Stimulated activated CD4-positive, alpha-beta T cell treated with anti-CD3 and anti-CD28 coated beads, Interleukin-15, amount 100 ng/mL, for 1 hour (primary cell): ENCODE data around the gene MUC5AC.

ENCODE experiments used
- DNase-seq, 2 donors: peaks; one replicate each; pipeline ENCODE4 v3.0.0-alpha.2; 2020; ENCODE audit warnings: low read depth in 1 of 2, low spot score in 1 of 2

Gene MUC5AC

DNA sequence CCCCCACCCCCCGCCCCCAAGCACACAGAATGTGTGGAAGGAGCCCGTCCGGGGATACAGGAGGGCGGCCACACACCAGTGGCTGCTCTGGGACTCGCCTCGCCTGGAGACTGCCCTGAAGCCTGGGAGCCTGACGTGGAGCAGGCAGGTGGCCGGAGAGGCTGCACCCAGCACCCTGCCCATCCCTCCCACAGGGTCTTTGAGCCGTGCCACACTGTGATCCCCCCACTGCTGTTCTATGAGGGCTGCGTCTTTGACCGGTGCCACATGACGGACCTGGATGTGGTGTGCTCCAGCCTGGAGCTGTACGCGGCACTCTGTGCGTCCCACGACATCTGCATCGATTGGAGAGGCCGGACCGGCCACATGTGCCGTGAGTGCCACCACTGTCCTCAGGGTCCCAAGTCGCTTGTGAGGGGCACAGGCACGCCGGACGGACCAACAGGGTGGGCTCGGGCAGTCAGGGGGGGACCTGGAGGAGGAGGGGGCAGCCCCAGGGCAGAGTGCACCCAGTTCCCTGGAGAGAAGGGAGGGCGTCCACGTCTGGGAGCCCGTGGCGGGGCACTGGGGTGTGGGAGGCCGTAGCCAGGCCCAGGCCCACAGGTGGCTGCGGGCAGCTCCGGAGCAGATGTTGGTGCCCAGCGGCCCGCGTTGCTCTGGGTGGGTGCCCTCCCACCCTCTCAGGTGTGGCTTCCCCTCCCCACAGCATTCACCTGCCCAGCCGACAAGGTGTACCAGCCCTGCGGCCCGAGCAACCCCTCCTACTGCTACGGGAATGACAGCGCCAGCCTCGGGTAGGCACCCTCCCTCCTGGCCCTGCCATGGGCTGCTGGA is 38.1 kb downstream of the MUC5AC start:
- DNase-seq = no peak

DNA sequence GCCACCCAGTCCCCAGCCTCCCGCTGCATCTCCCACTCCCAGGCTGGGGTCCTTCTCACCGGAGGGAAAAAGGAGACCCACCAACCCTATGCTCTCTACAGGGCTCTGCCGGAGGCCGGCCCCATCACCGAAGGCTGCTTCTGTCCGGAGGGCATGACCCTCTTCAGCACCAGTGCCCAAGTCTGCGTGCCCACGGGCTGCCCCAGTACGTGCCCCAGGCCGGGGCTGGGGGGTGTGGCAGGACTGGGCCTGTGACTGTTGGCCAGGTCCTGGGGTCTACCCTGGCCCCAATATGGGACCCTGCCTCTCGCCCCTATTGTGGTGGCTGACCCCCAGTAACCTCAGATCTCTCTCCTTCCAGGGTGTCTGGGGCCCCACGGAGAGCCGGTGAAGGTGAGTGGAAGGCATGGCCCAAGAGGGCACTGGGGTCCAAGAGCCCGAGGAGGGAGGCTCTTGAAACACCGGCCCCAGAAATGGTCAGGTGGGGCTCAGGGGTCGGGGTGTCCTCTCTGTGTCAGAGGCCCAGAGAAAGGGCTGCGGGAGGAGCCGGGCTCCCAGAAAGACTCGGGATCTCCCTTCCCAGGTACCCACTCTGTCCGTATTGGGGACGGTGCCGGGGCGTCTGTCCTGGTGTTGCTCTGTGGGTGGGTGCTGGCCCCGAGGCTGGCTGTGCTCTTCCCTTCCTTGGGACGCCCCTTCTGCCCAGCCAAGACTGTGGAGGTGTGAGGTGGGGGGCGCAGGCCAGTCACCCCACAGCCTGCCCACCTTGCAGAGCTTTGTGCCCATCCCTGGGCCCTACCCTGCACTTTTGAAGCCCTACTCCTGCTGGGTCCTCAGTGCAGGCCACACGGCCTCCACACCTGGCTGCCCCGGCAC is 39.0 kb downstream of the MUC5AC start:
- no peak for DNase-seq

DNA sequence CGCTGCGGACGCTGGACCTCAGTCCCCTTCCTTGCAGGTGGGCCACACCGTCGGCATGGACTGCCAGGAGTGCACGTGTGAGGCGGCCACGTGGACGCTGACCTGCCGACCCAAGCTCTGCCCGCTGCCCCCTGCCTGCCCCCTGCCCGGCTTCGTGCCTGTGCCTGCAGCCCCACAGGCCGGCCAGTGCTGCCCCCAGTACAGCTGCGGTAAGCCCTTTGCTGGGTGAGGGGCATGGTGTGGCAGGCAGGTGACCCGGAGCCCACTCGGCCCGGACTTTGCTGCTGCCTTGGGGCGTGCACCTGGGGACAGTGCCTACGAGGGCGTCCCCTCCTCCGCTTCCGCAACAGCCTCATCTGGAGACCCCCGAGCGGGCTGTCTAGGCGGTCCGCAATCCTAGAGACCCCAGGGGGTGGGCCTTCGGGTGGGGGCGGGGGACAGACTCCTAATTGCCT is 39.7 kb downstream of the MUC5AC start:
- DNase-seq = no peak

- DNase-seq = no peak
Measured at GRCh38 chr11:1197886-1198560, 40.3 kb downstream of the MUC5AC start.

DNA sequence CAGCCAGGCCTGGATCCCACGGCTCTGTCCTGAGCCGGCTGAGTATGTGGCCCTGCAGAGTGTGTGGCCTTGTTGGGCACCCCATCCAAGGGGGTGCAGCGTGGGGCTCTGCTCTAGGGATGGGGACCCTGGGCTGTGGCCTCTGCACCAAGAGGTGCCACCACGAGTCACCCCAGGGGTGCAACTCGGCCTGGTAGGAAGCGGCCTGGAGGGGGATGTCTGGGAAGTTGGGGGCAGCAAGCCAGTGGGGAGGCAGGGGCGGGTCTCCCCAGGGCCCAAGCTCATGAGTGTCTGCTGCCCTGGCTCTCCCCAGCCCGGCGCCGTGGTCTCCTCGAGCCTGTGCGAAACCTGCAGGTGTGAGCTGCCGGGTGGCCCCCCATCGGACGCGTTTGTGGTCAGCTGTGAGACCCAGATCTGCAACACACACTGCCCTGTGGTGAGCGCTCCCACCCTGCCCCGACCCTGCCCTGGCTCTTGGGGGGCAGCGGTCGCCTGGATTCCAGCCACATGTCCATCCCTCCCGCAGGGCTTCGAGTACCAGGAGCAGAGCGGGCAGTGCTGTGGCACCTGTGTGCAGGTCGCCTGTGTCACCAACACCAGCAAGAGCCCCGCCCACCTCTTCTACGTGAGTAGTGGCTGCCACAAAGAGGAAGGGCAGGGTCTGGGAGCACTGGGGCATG is 40.9 kb downstream of the MUC5AC start:
- DNase-seq = no peak

GRCh38 chr11:1199241-1199750 is 41.5 kb downstream of the MUC5AC start:
- DNase-seq = no peak

GRCh38 chr11:1199751-1200610 is 42.2 kb downstream of the MUC5AC start:
- DNase-seq = no peak

- DNase-seq = no peak
Measured at GRCh38 chr11:1200611-1201191, 42.9 kb downstream of the MUC5AC start.

DNA sequence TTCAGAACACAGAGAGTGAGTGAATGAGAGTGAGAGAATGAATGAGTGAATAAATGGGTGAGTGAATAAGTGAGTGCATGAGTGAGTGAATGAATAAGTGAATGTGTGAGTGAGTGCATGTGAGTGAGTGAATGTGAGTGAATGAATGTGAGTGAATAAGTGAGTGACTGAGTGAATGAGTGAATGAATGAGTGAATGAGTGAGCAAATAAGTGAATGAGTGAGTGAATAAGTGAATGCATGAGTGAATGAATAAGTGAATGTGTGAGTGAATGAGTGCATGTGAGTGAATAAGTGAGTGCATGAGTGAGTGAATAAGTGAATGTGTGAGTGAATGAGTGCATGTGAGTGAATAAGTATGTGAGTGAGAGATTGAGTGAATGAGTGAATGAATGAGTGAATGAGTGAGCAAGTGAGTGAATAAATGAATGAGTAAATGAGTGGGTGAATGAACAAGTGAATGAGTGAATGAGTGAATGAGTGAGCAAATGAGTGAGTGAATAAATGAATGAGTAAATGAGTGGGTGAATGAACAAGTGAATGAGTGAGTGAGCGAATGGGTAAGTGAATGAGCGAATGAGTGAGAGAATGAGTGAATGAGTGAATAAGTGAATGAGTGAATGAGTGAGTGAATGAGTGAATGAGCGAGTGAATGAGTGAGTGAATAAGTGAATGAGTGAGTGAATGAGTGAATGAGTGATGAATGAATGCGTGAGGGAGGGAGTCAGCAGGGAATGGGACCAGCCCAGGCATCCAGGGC is 43.8 kb downstream of the MUC5AC start:
- no peak for DNase-seq

GRCh38 chr11:1202154-1202775 is 44.5 kb downstream of the MUC5AC start:
- DNase-seq = no peak

DNA sequence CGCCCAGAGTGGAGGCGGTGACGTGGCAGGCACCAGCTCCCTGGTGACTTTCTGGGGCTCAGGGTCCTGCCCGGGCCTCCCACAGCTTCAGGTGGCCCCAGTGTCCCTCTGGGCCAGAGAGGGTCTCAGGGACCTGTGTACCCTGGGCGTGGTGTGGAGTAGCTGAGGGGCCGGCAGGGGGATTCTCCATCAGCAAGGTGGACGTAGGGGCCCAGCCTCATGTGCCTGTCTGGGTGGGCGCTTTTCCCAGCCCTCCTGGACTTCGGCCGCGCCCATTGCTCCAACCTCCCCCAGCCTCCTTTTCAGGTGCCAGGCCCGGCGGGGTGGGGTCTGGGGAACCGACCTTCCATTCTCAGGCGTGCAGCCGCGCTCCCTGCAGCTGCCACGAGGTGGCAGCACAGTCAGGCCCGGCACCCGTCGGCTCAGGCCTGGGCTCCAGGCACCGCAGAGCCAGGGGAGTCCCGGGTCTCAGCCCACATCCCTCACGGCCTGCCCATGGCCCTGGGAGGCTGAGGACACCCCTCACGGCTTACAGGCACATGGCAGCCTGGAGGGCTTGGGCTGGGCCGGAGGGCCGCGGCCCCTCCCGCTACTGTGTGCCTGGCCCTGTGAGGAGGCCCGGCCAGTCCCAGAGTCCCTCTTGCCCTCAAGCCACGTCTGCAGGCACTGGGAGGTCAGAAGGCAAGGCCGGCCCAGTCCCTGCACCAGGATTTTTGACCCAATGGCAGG is 45.2 kb downstream of the MUC5AC start:
- DNase-seq = peak; percentile 32 to 61

DNA sequence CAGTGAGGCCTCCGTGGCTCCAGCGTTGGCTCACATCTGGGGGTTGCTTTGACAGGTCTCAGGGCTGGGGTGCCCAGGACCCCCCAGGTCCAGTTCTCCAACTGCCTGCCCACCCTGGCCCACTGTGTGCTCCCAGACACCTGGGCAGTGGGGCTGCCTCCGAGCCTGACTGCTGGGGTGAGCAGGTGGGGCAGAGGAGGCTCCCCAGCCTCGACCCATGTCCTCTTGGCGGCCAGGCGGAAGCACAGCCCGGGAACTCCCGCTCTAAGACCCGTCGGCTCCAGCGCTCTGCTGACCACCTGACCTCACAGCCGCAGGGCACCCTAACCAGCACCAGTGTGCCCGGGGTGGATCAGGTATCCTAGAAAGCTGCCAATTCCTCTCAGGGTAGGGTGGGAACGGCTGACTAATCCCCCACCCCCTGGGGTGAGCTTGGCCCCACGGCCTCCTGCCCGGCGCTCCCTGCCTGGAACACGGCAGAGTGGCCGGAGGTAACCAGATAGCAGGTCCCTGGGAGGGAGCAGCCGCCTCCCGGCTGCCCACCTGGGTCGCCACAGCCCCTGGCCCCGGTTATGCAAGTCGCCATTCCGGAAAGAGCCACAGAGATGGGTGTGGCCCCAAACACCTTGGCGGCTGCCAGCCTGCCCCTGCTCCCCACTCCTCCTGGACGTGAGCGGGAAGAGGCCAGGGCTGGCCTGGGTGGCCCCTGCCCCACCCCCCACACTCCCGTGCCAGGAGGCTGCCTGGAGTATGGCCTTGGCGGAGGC is 45.9 kb downstream of the MUC5AC start:
- DNase-seq = no peak

- DNase-seq = no peak
Measured at GRCh38 chr11:1204381-1205101, 46.8 kb downstream of the MUC5AC start.

DNA sequence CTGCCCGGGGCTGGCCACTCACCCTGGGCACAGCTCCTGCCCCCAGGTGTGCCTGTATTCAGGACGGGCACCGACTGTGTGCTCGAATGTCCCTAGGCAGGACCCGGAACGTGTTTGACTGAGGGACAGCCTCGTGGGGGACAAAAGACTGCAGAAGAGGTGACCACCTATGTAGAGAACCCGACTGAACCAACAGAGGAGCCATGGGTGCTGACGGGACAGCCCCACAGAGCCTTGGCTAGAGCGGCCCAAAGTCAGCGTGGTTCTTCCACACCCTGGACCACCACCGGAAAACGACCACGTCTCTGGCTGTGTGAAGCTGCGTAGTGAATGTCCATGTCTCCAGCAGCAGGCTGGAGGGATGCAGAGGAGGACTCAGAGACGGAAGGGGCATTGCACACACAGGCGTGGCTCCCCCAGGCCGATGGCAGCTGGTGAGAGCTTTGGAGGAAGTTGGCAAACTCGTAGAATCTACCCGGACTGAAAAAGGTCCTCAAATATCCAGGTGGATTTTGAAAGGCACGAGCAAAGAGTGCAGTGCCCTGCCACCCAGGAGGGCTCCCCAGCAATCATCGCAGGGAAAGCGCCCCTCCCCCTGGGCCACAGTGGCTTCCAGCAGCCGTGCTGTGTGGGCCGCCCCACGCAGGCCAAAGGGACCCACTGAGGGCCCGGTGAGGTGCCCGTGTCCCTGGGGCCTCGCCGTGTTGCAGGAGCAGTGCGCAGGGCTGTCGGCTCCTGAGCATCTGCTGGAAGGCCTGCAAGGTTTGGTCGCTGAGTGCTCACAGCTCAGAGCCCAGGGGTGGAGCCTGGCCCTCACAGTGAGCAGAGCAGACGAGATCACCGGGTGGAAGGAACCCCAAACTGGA is 47.6 kb downstream of the MUC5AC start:
- DNase-seq = no peak

DNA sequence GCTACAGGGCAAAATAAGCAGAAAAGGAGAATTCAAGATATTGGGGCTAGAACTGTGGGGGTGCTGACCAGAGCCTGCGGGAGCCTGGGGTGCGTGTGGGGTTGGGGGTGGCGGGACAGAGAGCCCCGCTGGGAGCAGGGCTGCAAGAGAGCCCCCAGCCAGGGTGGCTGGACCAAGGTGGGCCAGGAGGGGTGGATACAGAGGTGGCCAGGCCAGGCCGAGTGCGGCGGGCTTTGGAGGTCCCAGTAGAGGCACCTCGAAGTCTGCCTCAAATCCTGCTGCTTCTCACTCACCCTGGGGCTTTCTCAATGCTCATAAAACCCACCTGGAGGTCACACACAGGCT is 48.2 kb downstream of the MUC5AC start:
- no peak for DNase-seq
